Endothelial cell of umbilical vein (primary cell): Measurements from ENCODE around the gene CROCC. TPM values are rescaled to one million over a fixed set of nuclear protein-coding genes. Genes with fewer than 3 reads are reported as not detected.

Source experiments
- BruUV-seq: library from RNA; stranded (reverse); fragments of 400-500 nt; replicated peaks from 2 replicates; lab custom pipeline; 2021; lab: Mats Ljungman, UMichigan
- CTCF ChIA-PET: fragments of 300-600, 350-600 bp; sonication (Branson Sonifier 250); formaldehyde crosslinking; loops from one replicate; lab custom pipeline; 2021; ENCODE audit warnings: antibody characterized with exemption, inconsistent platforms; lab: Charles Lee
- POLR2A ChIA-PET: fragments of 300-600, 350-600 bp; sonication (Branson Sonifier 250); formaldehyde crosslinking; loops from one replicate; lab custom pipeline; 2021; ENCODE audit warnings: antibody characterized with exemption, inconsistent platforms; lab: Charles Lee
- DNase-seq: peaks from one replicate; pipeline ENCODE4 v3.0.0-alpha.2; 2011; ENCODE audit warnings: low read depth, low spot score
- FAIRE-seq: peaks from 2 replicates; lab custom pipeline; 2011; peaks lifted over from hg19 to GRCh38; lab: Jason Lieb, UNC
- H2AFZ ChIP-seq: 2 replicates; pipeline ENCODE4 v1.6.0; 2012; ENCODE audit warnings: low read depth, low read length, control low read depth, inconsistent platforms
- H3K27ac ChIP-seq: 2 replicates; pipeline ENCODE4 v1.5.1; 2011; ENCODE audit warnings: low read depth, mild to moderate bottlenecking, control low read depth, low read length, moderate library complexity; ENCODE audit not compliant: insufficient read depth
- H3K27me3 ChIP-seq, 2 experiments: 2 replicates each; pipeline versions ENCODE4 v1.6.0 to v1.6.1; 2011; ENCODE audit warnings: low read length in 2 of 2, mixed read lengths in 1 of 2; ENCODE audit not compliant: control insufficient read depth in 2 of 2, insufficient read depth in 2 of 2
- H3K36me3 ChIP-seq, 2 experiments: 2 replicates in 1 of 2; 3 replicates in 1 of 2; pipeline ENCODE4 v1.5.1; 2011; ENCODE audit warnings: low read length in 2 of 2, mild to moderate bottlenecking in 1 of 2, moderate library complexity in 1 of 2; ENCODE audit not compliant: control insufficient read depth in 2 of 2, insufficient read depth in 2 of 2; ENCODE audit errors: extremely low read depth in 1 of 2
- H3K4me1 ChIP-seq: 3 replicates; pipeline ENCODE4 v1.5.1; 2011; ENCODE audit warnings: mild to moderate bottlenecking, low read length; ENCODE audit not compliant: control insufficient read depth, insufficient read depth; ENCODE audit errors: extremely low read depth
- H3K4me2 ChIP-seq: 2 replicates; pipeline ENCODE4 v1.6.1; 2011; ENCODE audit warnings: low read length, control low read depth, mixed read lengths; ENCODE audit not compliant: insufficient read depth
- H3K4me3 ChIP-seq, 3 experiments: fragments of 200-600 bp in 1 of 3; sonication (generic), shearing (Covaris generic) in 1 of 3; replicated peaks in 1 of 3; 2 replicates each; pipeline ENCODE4 v1.5.1; 2011 to 2016; ENCODE audit warnings: control low read depth in 3 of 3, low read length in 3 of 3, mild to moderate bottlenecking in 2 of 3, inconsistent platforms in 1 of 3, low read depth in 1 of 3, moderate library complexity in 1 of 3; ENCODE audit not compliant: insufficient read depth in 1 of 3
- H3K79me2 ChIP-seq: 2 replicates; pipeline ENCODE4 v1.6.0; 2012; ENCODE audit warnings: low read length, inconsistent platforms; ENCODE audit not compliant: control insufficient read depth, insufficient read depth
- H3K9ac ChIP-seq: replicated peaks from 2 replicates; pipeline ENCODE3; 2011; ENCODE audit warnings: low read length, control low read depth; ENCODE audit not compliant: insufficient read depth; ENCODE audit errors: extremely low read depth
- H3K9me1 ChIP-seq: replicated peaks from 3 replicates; pipeline ENCODE4 v1.6.0; 2011; ENCODE audit warnings: mild to moderate bottlenecking, low read length; ENCODE audit not compliant: control insufficient read depth, insufficient read depth; ENCODE audit errors: extremely low read depth
- H3K9me3 ChIP-seq: replicated peaks from 2 replicates; pipeline ENCODE4 v1.5.1; 2012; ENCODE audit warnings: low read length, inconsistent platforms; ENCODE audit not compliant: control insufficient read depth, insufficient read depth
- H4K20me1 ChIP-seq: replicated peaks from 2 replicates; pipeline ENCODE3; 2011; ENCODE audit warnings: mild to moderate bottlenecking, low read length; ENCODE audit not compliant: control insufficient read depth, insufficient read depth; ENCODE audit errors: extremely low read depth
- EZH2 ChIP-seq: IDR thresholded peaks from 2 replicates; pipeline ENCODE4 v1.6.1; 2012; ENCODE audit warnings: borderline replicate concordance, low read depth, mild to moderate bottlenecking, moderate library complexity, low read length, inconsistent platforms; ENCODE audit not compliant: severe bottlenecking
- FOS ChIP-seq: IDR thresholded peaks from 2 replicates; pipeline ENCODE4 v1.6.1; 2011; ENCODE audit warnings: mild to moderate bottlenecking, low read length, moderate library complexity, borderline replicate concordance; ENCODE audit not compliant: insufficient read depth
- GATA2 ChIP-seq: IDR thresholded peaks from 2 replicates; pipeline ENCODE4 v1.7.0; 2011; ENCODE audit warnings: low read depth, mild to moderate bottlenecking, moderate library complexity, mixed read lengths, low read length; ENCODE audit not compliant: insufficient read length, insufficient read depth
- JUN ChIP-seq: IDR thresholded peaks from 2 replicates; pipeline ENCODE4 v1.6.1; 2011; ENCODE audit warnings: borderline replicate concordance, low read depth; ENCODE audit not compliant: insufficient read length, insufficient read depth
- MYC ChIP-seq: IDR thresholded peaks from one replicate; pipeline ENCODE4 v1.6.1; 2011; ENCODE audit warnings: mild to moderate bottlenecking, low read depth, low read length
- POLR2A ChIP-seq: IDR thresholded peaks from 2 replicates; pipeline ENCODE4 v1.6.1; 2012; ENCODE audit warnings: low read depth, mild to moderate bottlenecking, control low read depth, low read length
- POLR2AphosphoS5 ChIP-seq: IDR thresholded peaks from 2 replicates; pipeline ENCODE4 v1.6.1; 2012; ENCODE audit warnings: low read depth, mild to moderate bottlenecking, control low read depth, low read length, moderate library complexity; ENCODE audit not compliant: insufficient read depth
- dilution Hi-C: fragments of 300-500 bp; cut with MboI; formaldehyde crosslinking; loops from one replicate; pipeline ENCODE4 v1.15.0; 2019; ENCODE audit warnings: low sequenced_read_pairs; ENCODE audit not compliant: extremely low pct_ligation_motif_present
- intact Hi-C: fragments of 100-400 bp; cut with micrococcal nuclease; formaldehyde crosslinking; loops from one replicate; pipeline ENCODE4 v1.10.0; 2022
- polyA plus RNA-seq, 4 experiments: library from polyadenylated mRNA; depleted of rRNA in 3 of 4; stranded (reverse) in 3 of 4; unstranded in 1 of 4; fragments of >200 nt; gene quantifications; 2 replicates each; pipeline versions ENCODE4 v1.2.1 to v1.2.3, GENCODE V29; 2011 to 2012; ENCODE audit warnings: missing spikeins in 1 of 4
- total RNA-seq: library from RNA; stranded (reverse); gene quantifications from 2 replicates; pipeline ENCODE4 v1.2.3, GENCODE V29; 2021
- TF ChIP-seq, protein P1 (sequence below): IDR thresholded peaks from 2 replicates; pipeline ENCODE4 v1.6.1; 2011; ENCODE audit not compliant: insufficient read depth, insufficient read length
- TF ChIP-seq, protein P2 (sequence below), 2 donors: IDR thresholded peaks; 1 replicate in 1 of 2; 2 replicates in 1 of 2; pipeline ENCODE4 v1.5.1; 2011; ENCODE audit warnings: low read length in 2 of 2, mild to moderate bottlenecking in 2 of 2, moderate library complexity in 2 of 2, control low read depth in 1 of 2, inconsistent platforms in 1 of 2, low read depth in 1 of 2; ENCODE audit not compliant: insufficient read depth in 1 of 2; ENCODE audit errors: extremely low read depth in 1 of 2

Gene CROCC
- total and polyA plus RNA-seq, 2 donors (not counting 3 experiments of a cell fraction or from before 2014, with no cell fraction given), result 18.3 to 35.5 TPM

DNA sequence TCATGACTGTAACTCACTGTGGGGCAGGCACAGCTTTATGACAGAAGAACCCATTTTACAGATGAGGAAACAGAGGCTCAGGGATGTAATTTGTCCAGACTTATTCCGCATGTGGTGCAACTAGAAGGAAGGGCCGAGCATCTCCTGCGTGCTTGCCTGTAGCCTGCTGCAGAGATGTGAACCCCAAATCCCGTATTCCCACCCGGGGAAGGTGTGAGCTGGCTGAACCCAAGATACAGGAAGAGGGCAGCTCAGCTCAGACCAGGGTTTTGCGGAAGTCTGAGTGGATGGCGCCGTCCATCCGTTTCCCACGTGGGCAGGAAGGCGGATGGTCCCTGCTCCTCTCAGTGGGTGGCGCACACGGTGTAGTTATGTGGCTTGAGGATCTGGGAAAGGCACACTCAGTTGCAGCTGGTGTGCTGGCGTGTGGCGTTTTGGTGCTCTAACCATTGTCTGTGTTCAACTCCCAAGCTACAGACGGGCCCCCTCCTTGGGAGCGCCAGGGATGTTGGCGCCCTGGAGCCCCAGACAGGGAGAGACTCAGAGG, 1.2 kb downstream of the CROCC start:
- DNase-seq (no peak), FAIRE-seq (no peak)
- Histone ChIP-seq H3K36me3 (no peaks in the 10 kb centered on the region), H3K4me2 (no peak overlapping the region), H3K79me2 (no peaks in the 10 kb centered on the region), H3K9me1 (no peaks in the 10 kb centered on the region), H3K9me3 (no peaks in the 10 kb centered on the region), H4K20me1 (no peaks in the 10 kb centered on the region), H2AFZ (no peak overlapping the region), H3K27me3 (no peaks in the 10 kb centered on the region), H3K9ac (no peak overlapping the region), H3K4me1 (peaks cover 7% of the 10 kb centered on the region), H3K27ac (no peak overlapping the region), H3K4me3 (no peak overlapping the region)
- intact Hi-C loops, result no loop called here
- no TSS peak for BruUV-seq
- POLR2A ChIA-PET, result no interaction called here
- dilution Hi-C loops, result no loop called here
- CTCF ChIA-PET, result interaction anchor here (0.9 to 2.4 kb wide), 2 partner anchors 96 to 302 kb away, joined by 3 to 6 read pairs; no protein-coding TSS in a partner anchor
- TF ChIP-seq GATA2 (no peak), JUN (no peak)
- TF ChIP-seq, protein P1, sequence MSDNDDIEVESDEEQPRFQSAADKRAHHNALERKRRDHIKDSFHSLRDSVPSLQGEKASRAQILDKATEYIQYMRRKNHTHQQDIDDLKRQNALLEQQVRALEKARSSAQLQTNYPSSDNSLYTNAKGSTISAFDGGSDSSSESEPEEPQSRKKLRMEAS, result no peak

DNA sequence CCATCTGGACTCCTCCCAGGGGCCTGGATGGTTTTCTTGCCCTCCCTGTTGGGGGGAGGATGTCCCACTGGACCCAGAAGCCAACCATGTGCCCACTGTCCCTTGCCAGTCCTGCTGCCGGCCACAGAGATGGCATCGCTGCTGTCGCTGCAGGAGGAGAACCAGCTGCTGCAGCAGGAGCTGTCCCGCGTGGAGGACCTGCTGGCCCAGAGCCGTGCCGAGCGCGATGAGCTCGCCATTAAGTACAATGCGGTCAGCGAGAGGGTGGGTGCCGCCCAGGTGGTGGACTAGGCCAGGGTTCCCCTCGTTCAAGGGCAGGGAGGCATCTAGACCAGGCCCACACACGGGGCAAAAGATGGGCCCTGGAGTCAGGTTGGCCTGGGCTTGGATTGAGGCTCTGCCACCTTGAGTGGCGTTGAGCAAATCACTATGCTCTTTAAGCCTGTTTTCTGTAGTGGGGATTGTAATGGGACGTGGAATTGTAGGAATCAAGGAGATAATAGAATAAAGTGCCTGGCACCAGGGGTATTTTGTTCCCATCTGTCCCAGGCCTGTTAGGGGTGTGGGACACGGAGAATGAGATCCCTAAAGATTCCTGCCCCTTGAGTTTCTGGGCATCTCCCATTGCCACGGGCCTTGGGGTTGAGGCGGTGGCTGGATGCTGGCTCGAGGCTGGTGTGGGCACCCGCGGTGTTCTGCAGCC, 2.6 kb downstream of the CROCC start:
- Histone ChIP-seq H3K9ac (no peak overlapping the region), H3K4me3 (no peak overlapping the region), H3K9me1 (no peaks in the 10 kb centered on the region), H3K27me3 (no peaks in the 10 kb centered on the region), H4K20me1 (no peaks in the 10 kb centered on the region), H3K9me3 (no peaks in the 10 kb centered on the region), H3K79me2 (no peaks in the 10 kb centered on the region), H3K36me3 (no peaks in the 10 kb centered on the region), H3K27ac (no peak overlapping the region), H3K4me1 (peaks cover 7% of the 10 kb centered on the region), H2AFZ (no peak overlapping the region), H3K4me2 (no peak overlapping the region)
- dilution Hi-C loops, result no loop called here
- TF ChIP-seq, protein P2, sequence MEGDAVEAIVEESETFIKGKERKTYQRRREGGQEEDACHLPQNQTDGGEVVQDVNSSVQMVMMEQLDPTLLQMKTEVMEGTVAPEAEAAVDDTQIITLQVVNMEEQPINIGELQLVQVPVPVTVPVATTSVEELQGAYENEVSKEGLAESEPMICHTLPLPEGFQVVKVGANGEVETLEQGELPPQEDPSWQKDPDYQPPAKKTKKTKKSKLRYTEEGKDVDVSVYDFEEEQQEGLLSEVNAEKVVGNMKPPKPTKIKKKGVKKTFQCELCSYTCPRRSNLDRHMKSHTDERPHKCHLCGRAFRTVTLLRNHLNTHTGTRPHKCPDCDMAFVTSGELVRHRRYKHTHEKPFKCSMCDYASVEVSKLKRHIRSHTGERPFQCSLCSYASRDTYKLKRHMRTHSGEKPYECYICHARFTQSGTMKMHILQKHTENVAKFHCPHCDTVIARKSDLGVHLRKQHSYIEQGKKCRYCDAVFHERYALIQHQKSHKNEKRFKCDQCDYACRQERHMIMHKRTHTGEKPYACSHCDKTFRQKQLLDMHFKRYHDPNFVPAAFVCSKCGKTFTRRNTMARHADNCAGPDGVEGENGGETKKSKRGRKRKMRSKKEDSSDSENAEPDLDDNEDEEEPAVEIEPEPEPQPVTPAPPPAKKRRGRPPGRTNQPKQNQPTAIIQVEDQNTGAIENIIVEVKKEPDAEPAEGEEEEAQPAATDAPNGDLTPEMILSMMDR (IDR thresholded peaks at IDR 0.05; ENCODE audit: extremely low read depth in 1 of 2, insufficient read depth in 1 of 2, low read depth in 1 of 2, low read length in 2 of 2), result no peak
- no peak for TF ChIP-seq EZH2
- no peak for TF ChIP-seq FOS
- no peak for TF ChIP-seq JUN
- no peak for TF ChIP-seq GATA2
- TF ChIP-seq, protein P1, result no peak
- TF ChIP-seq MYC, result no peak
- no peak for TF ChIP-seq POLR2AphosphoS5
- TF ChIP-seq POLR2A, result no peak
- BruUV-seq, result no TSS peak
- intact Hi-C loops, result no loop called here
- FAIRE-seq (no peak), DNase-seq (no peak)
- ChIA-PET POLR2A (no interaction called here), CTCF (interaction anchor here (2.4 kb wide), 1 partner anchor 303 kb away, joined by 6 read pairs; no protein-coding TSS in a partner anchor)
